HG02840 (cell line): ENCODE results near the gene RAPGEF5.
"Not testable (repeated sequence)": the region's sequence is repeated elsewhere in the genome, so short reads cannot be mapped to it uniquely, and the experiment has no call there.

Experiments used
- ATAC-seq: cut with Tn5 transposase; IDR thresholded peaks from one replicate; pipeline ENCODE4 v1.9.1; 2021; ENCODE audit warnings: mild to moderate bottlenecking, moderate library complexity, moderate number of reproducible peaks; ENCODE audit not compliant: unreplicated experiment, low FRiP score

The RAPGEF5 gene

GRCh38 chr7:22109761-22110160, 247.2 kb downstream of the RAPGEF5 start:
- ATAC-seq, result no peak

GRCh38 chr7:22108151-22108845, 248.7 kb downstream of the RAPGEF5 start:
- ATAC-seq, result no peak

DNA sequence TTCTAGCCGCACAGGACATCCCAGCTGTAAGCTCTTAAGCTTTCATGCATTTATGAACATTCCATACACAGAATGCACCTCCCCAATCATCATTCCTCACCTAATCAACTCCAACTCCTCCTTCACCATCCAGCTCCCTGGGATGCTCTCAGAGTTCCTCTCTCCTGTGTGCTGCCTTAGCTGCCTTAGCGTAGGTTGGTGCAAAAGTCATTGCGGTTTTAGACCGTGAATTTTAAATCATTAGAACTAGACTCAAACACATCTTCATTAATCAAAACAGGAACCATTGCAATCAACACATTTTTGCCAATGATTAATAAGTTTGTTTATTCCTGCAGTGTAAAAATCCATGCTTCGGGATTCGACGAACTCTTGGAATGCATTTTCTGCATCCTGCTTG, 251.4 kb downstream of the RAPGEF5 start:
- no peak for ATAC-seq

DNA sequence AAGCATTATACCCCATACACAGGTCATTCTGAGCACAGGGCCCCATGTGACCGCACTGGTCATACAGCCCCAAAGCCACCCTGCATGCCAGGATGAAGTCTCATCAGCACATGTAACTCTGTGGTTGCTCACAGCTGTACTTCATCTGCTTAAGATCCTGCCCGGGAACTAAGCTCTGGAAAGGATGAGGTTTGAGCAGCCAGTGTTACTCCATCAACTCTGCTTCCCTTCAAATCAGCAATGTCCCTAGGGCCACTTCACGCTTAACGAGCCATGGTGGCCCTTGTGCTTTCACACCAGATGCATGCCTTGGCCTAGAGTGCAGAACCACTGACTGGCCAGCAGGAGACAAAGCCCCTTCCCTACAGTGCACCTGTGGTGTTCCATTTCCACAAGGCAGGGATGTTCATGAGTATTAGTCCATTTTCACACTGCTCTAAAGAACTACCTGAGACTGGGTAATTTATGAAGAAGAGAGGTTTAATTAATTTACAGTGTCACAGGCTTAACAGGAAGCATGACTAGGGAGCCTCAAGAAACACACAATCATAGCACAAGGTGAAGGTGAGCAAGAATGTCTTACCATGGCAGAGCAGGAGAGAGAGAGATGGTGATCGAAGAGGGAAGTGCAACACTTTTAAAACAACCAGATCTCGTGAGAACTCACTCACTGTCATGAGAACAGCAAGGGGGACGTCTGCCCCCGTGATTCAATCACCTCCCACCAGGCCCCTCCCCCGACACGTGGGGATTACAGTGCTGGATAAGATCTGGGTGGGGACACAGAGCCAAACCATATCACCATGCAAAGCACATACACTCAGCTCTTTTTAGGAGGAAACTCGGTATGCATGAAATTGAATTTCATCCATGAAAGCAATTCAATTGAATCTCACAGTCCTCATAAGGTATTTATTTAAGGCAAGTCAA, 262.3 kb downstream of the RAPGEF5 start:
- ATAC-seq, result no peak

GRCh38 chr7:22093936-22094335, 263.0 kb downstream of the RAPGEF5 start:
- ATAC-seq, result no peak

DNA sequence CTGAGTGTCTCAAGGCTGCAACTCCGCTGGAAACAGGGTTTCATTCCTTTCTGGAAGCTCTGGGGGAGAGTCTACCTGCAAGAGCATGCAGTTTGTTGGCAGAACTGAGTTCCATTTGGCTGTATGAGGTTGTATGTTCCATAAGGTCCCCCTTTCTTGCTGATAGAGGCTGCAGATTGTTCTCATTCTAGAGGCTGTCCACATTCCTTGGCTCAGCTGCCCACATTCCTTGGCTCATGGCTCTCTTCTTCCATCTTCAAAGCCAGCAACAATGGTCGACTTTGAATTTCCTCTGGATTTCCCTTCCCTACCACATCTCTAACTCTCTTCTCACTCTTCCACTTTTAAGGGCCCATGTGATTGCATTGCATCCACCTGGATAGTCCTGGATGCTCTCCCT, 264.0 kb downstream of the RAPGEF5 start:
- ATAC-seq, result no peak

- not testable (repeated sequence) for ATAC-seq
Observed at GRCh38 chr7:22090958-22091525, 265.9 kb downstream of the RAPGEF5 start.

- ATAC-seq, result no peak
Observed at GRCh38 chr7:22090512-22090911, 266.4 kb downstream of the RAPGEF5 start.

DNA sequence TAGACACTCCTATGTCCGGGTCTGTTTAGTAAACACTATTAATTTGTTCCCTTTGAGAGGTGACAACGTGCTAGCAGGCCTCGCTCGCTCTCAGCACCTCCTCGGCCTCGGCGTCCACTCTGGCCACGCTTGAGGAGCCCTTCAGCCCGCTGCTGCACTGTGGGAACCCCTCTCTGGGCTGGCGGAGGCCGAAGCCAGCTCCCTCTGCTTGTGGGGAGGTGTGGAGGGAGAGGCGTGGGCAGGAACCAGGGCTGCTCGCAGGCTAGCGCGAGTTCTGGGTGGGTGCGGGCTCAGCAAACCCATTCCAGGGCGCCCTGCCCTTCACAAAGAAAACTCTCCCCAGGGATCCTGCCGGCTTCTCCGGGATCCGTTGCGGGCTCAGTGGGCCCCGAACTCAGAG, 266.8 kb downstream of the RAPGEF5 start:
- no peak for ATAC-seq

GRCh38 chr7:22088827-22089226, 268.1 kb downstream of the RAPGEF5 start:
- ATAC-seq, result no peak

DNA sequence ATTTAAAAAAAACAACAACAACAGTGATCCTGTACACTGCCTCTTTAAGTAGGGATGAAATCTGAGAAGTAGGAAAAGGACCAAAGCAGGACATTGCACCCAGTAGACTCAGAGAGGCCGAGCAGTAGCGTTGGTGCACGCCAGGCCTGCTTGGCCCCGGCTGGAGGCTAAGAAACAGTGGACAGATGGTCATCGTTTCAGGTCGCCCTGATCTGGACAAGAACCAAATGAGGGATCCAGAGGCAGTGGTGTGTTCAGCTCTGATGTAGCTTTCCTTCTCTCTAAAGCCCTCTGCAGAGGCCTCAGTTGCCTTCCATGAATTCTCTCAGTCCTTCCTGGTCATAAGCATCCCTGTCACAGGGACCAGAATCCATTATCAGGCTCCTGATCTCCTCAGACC, 269.1 kb downstream of the RAPGEF5 start:
- ATAC-seq, result no peak

DNA sequence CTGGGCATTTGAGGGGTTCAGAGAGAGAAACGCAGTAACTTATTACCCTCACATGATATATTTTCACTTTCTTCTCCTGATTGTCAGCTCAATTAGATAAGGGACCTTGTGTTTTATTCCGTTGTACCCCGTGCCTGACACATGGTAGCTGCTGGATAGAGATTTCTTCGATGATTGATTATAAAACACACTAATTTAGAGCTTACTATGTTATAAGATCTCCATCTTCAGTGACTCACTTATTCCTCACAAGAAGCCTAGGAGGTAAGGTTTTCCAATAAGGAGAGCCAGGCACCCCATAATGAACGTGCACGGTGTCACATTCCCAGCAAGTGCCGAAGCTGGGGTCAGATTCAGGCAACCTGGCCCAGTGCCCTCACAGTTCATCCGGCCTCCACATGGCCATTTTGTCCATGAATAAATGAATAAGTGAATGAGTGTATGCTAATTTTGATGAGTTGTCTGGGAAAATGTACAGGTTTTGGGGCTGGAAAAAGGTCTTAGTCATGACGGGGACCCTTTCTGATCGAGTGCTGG, 273.2 kb downstream of the RAPGEF5 start:
- ATAC-seq, result no peak

GRCh38 chr7:22082886-22083703, 273.9 kb downstream of the RAPGEF5 start:
- ATAC-seq, result peak; percentile 97

GRCh38 chr7:22082553-22082885, 274.4 kb downstream of the RAPGEF5 start:
- ATAC-seq, result peak; percentile 25

GRCh38 chr7:22080219-22080618, 276.7 kb downstream of the RAPGEF5 start:
- ATAC-seq, result not testable (repeated sequence)

DNA sequence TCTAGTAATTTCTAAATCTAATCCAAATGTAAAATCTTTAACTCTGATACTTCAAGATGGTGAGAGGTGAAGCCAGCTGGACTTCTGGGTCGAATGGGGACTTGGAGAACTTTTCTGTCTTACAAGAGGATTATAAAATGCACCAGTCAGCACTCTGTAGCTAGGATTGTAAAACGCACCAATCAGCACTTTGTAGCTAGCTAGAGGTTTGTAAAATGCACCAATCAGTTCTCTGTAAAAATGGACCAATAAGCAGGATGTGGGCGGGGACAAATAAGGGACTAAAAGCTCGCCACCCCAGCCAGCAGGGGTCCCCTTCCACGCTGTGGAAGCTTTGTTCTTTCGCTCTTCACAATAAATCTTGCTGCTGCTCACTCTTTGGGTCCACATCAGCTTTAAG, 278.1 kb downstream of the RAPGEF5 start:
- not testable (repeated sequence) for ATAC-seq

DNA sequence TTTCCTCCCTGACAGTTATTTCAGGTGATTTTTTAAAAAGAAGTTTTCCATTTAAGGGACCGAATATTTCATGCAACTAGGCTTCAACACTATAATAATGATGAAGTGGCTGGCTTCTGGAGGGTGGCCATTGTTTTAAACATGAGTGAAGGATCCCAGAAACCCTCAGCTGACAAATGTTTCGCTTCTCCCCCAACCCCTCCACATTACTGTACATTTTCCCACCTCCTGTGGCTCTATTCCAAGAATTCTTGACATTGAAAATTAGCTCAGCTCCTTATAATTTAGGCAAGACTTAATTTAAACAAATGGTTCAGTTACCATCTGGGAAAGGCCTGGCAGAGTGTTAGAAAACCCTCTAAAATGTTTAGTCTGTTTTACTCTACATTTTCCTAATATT, 281.4 kb downstream of the RAPGEF5 start:
- ATAC-seq, result no peak

- ATAC-seq, result no peak
Observed at GRCh38 chr7:22074897-22075296, 282.1 kb downstream of the RAPGEF5 start.
